ENCODE results near the gene IQGAP3. TPM values are rescaled to one million over a fixed set of nuclear protein-coding genes. Genes with fewer than 3 reads are reported as not detected.

Gene IQGAP3
- total RNA-seq, 1 donor from 2014 or later: 0.55 TPM

DNA sequence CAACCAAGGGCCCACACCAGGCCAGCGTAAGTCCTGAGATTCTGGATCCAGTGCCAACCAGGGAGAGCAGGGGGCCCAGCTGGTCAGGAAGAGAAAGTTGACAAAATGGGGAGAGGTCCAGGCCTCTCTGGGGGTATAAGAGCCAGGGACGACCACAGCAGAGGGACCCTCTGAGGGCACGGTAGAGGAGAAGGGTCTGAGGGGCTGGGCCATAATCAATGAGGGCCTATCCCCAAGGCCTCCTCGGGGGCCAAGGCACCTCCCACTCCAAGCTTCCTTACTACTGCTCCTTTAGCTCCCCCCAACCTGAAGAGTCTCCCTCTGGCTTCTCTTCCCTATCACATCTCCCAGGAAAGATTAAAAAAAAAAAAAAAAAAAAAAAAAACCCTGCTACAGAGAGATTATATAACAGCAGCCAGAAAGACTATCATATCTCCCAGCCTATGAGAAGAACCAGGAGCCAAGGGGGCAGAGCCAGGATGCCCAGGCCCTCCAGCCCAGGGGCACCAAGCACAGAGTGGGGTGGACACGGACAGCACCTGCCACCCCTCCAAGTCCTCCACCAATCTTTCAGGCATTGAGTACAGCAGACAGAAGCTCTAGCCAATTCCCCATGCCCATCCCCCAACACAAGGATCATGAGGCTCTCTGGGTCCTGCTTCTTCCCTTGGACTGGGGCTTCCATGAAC is 74.5 kb downstream of the IQGAP3 start:
- DNase-seq (ENCODE audit: low spot score): no peak

DNA sequence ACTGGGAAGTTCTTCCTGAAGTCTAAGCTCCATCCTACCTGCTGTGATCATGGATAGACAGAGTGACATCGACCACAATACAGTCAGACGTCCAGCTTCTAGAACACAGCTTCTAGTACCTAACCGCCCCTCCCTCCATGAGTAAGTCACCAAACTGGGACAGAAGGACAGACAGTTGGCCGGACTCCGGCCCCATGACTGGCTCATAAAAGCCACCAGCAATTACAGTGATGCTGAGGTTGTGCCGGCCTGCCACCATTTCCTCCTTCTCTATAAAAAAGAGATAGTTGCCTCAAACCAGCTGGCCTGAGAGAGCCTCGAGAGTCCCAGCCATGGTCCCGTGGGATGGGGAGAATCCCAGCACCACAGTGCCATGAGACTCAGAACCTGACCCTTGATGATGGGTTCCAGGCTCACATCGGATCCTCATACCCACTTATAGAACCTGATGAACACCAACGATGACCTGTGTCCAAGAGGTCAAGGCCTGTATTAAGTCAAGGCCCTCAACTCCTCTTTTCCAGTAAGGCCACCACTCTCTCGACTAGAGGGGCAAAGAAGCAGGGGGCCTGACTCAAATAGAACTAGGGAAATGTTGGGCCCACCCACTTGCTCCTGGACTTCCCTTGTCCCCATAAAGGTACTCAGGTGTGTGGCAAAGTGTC is 75.2 kb downstream of the IQGAP3 start:
- no peak for DNase-seq (ENCODE audit: low spot score)

DNA sequence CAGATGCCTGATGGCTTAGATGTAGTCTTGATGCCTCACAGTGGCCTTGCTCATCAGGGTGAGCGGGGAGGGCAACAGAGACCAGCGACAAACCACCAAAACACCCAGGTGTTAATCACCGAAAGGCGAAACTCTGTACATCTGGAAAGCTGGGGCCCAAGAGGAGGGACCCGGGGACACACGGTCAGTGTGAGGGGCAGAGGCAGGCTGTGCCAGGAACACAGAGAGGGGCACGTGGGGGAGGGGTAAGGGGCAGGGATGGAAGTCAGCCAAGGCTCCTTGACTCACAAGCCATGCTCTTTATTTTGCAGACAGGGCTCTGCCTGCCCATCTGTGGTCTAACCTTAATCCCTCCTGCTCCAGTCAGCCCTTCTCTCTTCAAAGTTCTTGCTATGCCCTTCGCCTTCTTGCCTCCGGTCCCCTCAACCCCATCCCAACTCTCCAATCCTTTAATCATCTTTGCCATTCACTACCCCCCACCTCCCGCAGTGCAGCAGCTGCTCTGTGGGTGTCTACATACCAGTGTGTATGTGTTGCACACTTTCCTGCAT is 76.1 kb downstream of the IQGAP3 start:
- no peak for DNase-seq (ENCODE audit: low spot score)

DNA sequence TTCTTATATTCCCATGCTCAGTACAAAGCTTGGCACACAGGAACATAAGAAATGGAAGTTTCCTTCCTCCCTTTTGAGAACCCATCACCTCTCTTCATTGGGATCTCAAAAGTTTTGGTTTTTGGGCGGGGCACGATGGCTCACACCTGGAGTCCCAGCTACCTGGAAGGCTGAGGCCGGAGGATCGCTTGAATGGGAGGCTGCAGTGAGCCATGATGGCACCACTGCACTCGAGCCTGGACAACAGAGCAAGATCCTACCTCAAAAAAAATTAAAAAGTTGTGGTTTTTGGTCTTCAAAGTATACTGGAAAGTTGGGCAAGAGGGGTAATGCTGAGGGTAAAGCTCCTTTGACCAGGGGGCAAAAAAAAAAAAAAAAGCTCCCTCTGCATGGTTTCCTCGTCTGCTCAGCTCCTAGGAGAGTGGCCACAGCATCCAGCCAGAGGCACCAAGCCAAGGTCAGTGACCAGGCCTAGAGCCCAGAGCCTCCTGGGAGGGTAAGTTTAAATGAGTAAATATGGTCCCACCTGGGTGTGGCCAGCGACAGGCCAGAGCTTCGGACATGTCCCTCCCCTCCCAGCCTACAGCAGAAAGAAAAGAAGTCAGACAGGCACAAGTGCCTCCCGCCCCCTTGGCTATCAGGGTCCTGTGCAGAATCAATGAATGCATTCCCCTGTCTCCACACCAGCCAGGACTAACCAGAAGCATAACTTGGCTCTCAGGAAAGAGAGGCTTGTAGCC is 76.8 kb downstream of the IQGAP3 start:
- no peak for DNase-seq (ENCODE audit: low spot score)

DNA sequence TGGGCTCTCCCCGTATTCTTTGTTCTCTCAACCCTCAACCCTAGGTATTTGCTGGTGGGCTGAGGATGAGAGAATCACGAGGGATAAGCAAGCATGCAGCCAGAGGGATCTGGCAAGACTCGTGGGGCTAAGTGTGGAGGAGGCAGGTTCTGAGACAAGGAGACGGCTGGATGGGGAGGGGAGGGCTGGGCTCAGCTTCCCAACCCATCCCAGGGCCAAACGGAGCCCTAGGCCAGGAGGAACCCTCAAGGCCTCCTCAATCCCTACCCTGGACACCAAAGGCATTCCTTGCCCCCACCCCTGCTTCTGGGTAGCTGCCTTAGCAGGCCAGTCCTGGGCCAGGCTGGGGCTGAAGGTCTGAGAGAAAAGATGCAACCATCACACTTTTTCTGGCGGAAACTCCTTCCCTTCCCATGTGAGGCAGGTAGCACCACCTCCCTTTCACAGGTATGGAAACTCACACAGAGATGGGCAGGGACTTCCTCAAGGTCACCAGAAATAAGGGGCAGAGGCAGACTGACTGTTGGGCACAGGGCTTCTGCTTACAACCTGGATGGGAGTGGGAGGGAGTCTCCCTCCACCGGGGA is 78.0 kb downstream of the IQGAP3 start:
- DNase-seq (ENCODE audit: low spot score): no peak

GRCh38 chr1:156493742-156494141 is 78.6 kb downstream of the IQGAP3 start:
- DNase-seq (ENCODE audit: low spot score): no peak

- no peak for DNase-seq (ENCODE audit: low spot score)
These were observed 79.2 kb downstream of the IQGAP3 start for GRCh38 chr1:156493154-156493631.

- no peak for DNase-seq (ENCODE audit: low spot score)
These were observed 79.7 kb downstream of the IQGAP3 start for GRCh38 chr1:156492591-156493080.

DNA sequence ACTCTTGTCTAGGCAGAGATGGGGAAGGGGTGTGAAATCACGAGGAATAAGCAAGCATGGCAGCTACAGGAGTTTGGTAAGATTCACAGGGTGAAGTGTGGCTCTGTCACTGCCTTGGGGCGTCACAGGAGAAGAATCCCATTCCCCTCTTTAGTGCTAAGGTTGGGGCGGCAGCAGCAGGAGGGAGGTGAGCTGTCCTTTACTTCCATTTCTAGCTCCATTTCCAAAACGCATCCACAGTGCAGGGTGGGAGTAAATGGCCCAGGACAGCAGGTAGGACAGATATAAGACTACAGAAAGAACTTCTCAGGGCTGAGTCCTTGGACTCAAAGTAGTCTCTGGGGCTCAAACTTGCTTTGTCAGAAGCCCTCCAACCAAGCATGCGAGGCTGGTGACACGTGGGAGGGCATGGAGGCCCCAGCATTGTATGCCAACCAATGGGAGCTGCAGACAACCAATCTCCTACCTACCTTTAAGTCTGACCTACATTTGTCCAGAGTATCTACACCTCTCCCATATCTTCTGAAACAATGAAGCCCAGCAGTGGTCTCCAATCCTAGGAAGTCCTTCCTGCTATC is 80.3 kb downstream of the IQGAP3 start:
- DNase-seq (ENCODE audit: low spot score): no peak

GRCh38 chr1:156491151-156491949 is 81.0 kb downstream of the IQGAP3 start:
- DNase-seq (ENCODE audit: low spot score): no peak

- DNase-seq (ENCODE audit: low spot score): no peak
These were observed 81.8 kb downstream of the IQGAP3 start for GRCh38 chr1:156490401-156491032.

GRCh38 chr1:156489935-156490293 is 82.5 kb downstream of the IQGAP3 start:
- DNase-seq (ENCODE audit: low spot score): no peak

DNA sequence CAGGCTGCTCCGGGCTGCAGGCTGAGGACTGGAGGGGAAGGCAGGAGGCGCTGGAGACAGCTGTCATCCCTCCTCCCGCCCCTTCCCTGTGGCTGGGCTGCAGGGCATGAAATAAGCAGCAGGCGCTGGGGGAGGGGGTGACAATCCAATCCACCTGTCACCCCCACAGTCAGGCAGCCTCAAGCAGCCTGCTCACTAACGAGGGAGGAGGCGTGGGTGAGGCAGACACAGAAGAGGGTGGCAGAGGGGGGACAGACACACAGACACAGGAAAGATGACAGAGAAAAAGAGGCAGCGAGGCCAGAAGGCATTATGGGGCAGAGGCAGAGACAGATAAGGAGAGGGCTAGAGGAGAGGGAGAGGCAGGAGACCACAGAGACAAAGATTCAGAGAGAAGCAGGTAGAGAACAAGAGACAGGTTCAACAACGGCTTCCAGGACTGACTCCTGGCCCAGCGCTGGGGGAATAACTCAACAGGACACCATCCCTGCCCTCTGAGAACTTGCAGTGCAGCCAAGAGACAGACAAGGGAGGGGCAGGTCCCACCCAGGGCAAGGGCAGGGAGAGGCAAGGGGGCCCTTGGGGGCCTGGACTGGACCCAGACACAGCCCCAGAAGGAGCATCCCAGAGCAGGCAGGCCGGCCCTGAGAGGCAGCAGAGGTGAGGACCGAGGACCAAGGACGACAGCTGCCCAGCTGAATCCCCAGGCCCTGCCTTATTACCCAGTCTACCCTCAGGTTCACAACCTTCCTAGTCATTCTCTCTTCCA is 83.0 kb downstream of the IQGAP3 start:
- no peak for DNase-seq (ENCODE audit: low spot score)

GRCh38 chr1:156488566-156489165 is 83.7 kb downstream of the IQGAP3 start:
- no peak for DNase-seq (ENCODE audit: low spot score)

DNA sequence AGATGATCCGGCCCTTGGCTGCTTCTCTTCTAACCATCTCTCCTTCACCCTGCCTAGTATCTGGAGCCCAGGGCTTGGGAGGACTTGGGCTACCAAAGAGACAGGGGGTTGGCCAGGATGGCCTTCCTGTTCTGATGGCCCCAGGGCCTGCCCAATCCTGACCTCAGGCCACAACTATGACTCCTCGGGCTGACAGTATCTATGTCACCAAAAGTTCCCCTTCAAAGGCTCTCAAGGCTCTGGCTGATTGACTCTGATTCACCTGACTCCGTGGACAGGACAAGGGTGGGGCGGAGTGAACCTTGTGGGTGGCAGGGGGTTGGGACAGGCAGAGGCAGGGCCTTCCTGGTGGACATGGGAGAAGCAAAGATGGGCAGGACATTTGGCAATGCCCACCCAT is 84.5 kb downstream of the IQGAP3 start:
- no peak for DNase-seq (ENCODE audit: low spot score)

- no peak for DNase-seq (ENCODE audit: low spot score)
These were observed 85.7 kb downstream of the IQGAP3 start for GRCh38 chr1:156486421-156487344.

DNA sequence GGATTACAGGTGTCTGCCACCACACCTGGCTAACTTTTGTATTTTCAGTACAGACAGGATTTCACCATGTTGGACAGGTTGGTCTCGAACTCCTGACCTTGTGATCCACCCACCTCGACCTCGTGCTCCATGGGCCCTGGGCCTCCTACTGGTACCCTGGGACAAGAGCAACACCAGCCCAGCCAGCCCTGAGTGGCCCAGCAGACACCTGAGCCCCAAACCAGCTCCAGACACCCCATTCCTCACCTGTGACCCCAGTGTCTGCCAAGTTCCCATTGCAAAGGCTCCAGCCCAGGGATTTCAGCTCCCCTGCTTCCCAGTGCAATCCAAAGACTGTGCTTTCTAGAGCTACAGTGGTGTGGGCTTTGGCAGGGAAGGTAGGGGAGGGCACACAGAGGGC is 86.4 kb downstream of the IQGAP3 start:
- no peak for DNase-seq (ENCODE audit: low spot score)

All from mesenteric fat pad (tissue), 1 donor.